GM19035 (cell line): ENCODE results near the gene FAM193B.

Experiments
- ATAC-seq: cut with Tn5 transposase; IDR thresholded peaks from one replicate; pipeline ENCODE4 v1.9.1; 2021; ENCODE audit not compliant: unreplicated experiment

FAM193B gene

DNA sequence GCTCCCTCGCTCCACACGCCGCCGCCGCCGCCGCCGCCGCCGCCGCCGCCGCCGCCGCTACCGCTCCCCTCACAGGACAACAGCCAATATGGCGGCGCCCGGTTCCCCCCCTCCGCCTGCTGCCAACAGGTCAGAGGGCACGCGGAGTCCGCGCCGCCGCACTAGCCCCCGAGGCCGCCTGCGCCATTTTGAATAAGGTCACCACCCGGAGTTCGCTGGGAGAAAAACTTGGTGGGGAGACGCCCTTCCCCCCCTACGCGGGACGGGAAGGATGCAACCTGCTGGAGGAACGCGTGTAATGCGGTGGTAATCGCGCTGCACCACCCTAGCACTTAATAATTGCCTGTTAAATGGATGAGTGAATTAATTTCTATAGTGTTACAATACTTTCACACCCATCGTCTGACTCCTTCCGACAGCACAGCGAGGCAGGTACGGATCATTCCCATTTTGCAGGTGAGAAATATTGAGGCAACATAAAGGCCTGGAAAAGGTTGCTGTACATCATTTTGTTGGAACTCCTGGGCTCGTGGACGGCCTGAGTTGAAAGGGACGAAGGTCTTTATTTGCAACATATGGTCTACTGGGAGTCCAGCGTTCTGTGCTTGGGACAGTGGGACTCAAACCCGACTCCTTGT is at the start of gene FAM193B:
Gene FAM193B (minus strand): TSS at position 90 of the 638 bp plus-strand sequence. CDS start 105 bp downstream, outside the sequence.
- ATAC-seq = peak; percentile 91

- ATAC-seq = no peak
Measured at GRCh38 chr5:177604116-177604521, 49.8 kb upstream of the FAM193B start.

DNA sequence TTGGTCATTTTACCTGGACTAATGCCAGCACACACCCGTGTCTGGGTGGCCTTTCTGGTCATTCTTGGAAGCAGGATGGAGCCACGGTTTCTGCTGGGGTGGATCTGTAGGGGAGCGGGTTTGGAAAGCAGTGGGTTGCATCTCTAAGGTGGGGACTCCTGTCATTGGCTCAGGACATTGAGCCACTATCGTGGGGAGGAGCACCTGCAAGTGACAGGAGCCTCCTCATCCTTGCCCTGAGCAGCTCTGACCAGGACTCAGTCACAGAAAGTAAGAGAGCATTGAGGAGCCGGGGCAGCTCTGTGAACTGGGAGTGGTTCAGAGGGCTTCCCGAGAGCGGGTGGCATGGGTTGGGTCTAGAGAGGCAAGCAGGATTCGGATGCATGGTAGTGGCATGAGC is 49.3 kb upstream of the FAM193B start:
- ATAC-seq = no peak

GRCh38 chr5:177602458-177602830 is 48.1 kb upstream of the FAM193B start:
- no peak for ATAC-seq

- no peak for ATAC-seq
Measured at GRCh38 chr5:177601577-177602457, 47.5 kb upstream of the FAM193B start.

DNA sequence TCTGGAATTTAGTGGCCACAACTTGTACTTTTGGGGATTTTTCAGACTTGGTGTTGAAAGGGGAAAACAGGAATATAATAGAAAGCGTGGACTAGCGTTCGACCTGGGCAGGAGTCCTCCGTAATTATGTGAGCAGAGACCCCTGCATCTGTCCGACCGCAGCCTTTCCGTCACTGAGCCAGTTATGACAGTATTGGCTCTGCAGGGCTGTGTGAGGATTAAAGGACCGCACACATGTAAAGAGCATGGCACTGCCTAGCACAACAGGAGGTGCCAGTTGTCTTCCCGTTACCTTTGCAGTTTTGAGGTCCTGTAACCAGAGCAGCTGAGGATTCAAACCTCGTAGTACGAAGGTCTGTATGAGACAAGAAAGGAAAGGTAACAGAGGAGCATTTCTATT is 46.8 kb upstream of the FAM193B start:
- no peak for ATAC-seq

GRCh38 chr5:177600508-177601018 is 46.2 kb upstream of the FAM193B start:
- peak; percentile 7 for ATAC-seq

- peak; percentile 83 for ATAC-seq
Measured at GRCh38 chr5:177599731-177600507, 45.6 kb upstream of the FAM193B start, which contains the start of gene B4GALT7. Gene B4GALT7 (plus strand): TSS chr5:177600132. CDS start chr5:177600211, 79 bp downstream.

GRCh38 chr5:177598477-177598876 is 44.1 kb upstream of the FAM193B start:
- no peak for ATAC-seq

DNA sequence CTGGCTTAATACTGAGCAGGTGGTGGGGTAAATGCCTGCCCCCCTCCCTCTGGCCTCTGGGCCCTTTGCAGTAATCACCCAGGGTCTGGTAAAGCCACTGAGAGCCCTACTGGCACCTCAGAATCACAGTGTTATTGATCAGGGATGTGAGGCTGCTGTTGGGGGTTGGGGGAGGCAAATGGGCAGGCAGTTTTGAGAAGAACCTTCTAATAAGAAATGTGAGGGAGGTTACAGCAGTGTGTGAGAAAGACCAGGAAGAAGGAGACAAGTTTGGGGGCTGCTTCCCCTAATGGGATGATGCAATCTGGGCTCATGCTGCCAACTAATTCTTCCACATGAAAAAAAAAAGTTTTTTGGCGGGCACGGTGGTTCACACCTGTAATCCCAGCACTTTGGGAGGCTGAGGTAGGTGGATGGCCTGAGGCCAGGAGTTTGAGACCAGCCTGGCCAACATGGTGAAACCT is 42.4 kb upstream of the FAM193B start:
- ATAC-seq = no peak

DNA sequence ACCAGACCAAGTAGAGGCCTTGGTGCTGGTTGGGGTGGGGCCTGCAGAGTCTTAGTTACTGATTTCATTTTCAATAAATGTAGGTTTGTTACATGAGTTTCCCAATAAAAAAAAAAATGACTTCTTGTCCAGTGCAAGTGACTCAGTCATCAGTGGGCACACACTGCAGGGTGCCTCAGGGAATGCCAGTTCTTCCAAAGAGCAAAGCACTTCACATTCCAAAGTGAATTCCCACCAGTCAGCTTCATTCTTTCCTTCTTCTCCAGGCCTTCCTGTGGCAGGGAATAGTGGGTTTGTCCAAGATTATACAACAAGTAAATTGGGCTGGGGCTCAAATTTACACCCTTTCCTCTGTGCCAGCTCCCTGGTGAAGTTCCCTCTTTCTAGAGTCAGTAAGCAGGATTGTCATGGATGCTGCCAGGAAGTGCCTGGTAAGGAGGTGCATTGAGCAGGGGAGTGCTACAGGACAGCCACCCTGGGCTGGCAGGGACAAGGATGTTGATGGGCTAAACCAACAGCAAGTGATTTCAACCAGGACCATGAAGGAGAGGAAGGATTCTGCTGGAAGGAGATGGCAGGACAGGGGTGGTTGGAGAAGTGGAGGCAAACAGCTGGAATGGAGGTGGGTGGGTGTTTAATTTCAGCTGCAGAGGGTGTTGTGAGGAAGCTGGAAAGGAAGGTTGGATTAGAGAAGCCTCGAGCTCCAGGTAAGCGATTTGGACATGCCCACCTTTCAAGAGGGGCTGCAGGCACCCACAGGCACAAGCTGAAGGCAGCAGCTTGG is 41.8 kb upstream of the FAM193B start:
- ATAC-seq = no peak

GRCh38 chr5:177595026-177595585 is 40.7 kb upstream of the FAM193B start:
- no peak for ATAC-seq

DNA sequence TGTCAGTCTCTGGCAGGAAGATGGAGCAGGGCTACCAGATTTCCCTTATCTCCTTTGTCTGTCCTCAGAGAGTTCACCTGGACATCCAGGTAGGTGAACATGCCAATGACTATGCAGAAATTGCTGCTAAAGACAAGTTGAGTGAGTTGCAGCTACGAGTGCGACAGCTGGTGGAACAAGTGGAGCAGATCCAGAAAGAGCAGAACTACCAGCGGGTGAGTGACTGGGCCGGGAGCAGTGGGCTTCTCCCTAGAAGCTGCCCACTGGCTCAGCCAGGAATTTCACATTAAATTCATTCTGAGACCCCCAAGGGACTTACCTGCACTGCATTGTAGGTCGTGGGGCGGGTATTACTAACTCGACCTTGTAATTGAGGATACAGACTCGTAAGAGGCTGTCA is 39.7 kb upstream of the FAM193B start:
- ATAC-seq = no peak

DNA sequence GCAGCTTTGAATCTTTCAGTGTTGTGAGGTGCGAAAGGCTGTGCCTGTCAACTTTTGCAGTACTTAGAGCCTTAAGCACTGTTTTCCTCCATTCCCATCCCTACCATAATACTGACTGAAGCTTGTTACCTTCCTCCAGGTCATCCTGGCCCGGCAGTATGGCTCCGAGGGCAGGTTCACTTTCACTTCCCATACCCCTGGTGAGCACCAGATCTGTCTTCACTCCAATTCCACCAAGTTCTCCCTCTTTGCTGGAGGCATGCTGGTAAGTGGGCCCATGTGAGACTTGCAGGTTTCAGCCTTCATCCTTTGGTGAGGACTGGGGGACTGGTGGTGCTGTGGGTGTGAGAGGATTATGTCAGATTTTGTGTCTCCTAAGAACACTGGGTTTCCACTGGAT is 39.1 kb upstream of the FAM193B start:
- no peak for ATAC-seq

DNA sequence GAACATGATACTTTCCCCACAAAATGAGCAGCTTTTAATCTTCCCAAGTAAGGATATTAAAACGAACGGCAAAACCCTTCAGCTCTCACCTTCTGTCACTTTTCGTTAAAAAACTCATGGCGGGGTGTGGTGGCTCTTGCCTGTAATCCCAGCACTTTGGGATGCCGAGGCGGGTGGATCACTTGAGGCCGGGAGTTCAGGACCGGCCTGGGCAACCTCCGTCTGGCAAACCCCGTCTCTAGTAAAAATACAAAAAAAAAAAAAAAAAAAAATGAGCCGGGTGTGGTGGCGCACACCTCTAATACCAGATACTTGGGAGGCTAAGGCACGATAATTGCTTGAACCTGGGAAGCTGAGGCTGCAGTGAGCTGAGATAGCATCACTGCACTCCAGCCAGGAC is 38.5 kb upstream of the FAM193B start:
- ATAC-seq = no peak

DNA sequence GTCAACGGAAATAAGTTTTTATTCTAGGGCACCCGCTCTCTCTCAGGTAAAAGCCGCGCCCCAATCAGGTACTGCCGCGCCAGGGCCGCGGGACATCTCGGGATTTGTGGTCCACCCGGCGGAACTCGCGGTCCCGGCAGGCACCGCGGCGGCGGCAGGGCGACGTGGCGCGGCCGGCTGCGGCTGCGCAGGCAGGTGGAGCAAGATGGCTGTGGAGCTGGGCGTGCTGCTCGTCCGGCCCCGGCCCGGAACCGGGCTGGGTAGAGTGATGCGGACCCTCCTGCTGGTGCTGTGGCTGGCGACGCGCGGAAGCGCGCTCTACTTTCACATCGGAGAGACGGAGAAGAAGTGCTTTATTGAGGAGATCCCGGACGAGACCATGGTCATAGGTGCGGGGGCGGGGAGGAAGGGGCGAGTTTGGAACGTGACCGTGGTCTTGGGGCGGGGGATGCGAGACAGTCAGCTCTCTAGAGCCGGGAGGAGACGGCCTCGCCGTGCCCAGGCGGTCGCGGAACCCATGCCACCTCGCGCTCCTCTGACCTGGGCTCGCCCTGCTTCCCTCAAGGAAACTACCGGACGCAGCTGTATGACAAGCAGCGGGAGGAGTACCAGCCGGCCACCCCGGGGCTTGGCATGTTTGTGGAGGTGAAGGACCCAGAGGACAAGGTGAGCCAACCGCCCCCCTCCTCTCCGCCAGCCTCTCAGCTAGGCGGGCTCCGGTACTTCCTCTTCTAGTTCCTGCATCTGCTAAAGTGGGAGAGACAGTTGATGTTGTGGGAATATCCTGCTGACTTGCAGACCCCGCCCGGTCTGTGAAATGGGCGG is 37.9 kb upstream of the FAM193B start, which contains the start of gene TMED9:
Gene TMED9 (plus strand): TSS at position 194 of the 825 bp plus-strand sequence. CDS start 12 bp downstream, at position 206.
- peak; percentile 96 for ATAC-seq

- ATAC-seq = no peak
Measured at GRCh38 chr5:177591690-177592009, 37.3 kb upstream of the FAM193B start.

- ATAC-seq = no peak
Measured at GRCh38 chr5:177590406-177590805, 36.0 kb upstream of the FAM193B start.

GRCh38 chr5:177588413-177588909 is 34.1 kb upstream of the FAM193B start:
- no peak for ATAC-seq
